Inflammatory macrophage treated with lipopolysaccharide for 1 hour (primary cell): ENCODE results near the gene LPP.

ENCODE experiments used
- DNase-seq, 2 donors: peaks; one replicate each; pipeline ENCODE4 v3.0.0-alpha.2; 2020 to 2022

The LPP gene

GRCh38 chr3:188662795-188663194, 508.8 kb downstream of the LPP start:
- no peak for DNase-seq

- DNase-seq = no peak
Observed at GRCh38 chr3:188663839-188664238, 509.9 kb downstream of the LPP start.

GRCh38 chr3:188664795-188665194, 510.8 kb downstream of the LPP start:
- DNase-seq = no peak

GRCh38 chr3:188667926-188668325, 514.0 kb downstream of the LPP start:
- no peak for DNase-seq

GRCh38 chr3:188670446-188670845, 516.5 kb downstream of the LPP start:
- no peak for DNase-seq

- DNase-seq = peak in 1 of 2 donors; percentile 57
Observed at GRCh38 chr3:188671971-188672370, 518.0 kb downstream of the LPP start.

GRCh38 chr3:188672840-188673239, 518.9 kb downstream of the LPP start:
- DNase-seq = no peak

GRCh38 chr3:188673646-188674186, 519.8 kb downstream of the LPP start:
- peak; percentile 61 to 78 for DNase-seq

GRCh38 chr3:188674595-188674994, 520.6 kb downstream of the LPP start:
- DNase-seq = no peak

- DNase-seq = no peak
Observed at GRCh38 chr3:188677344-188677743, 523.4 kb downstream of the LPP start.

- DNase-seq = no peak
Observed at GRCh38 chr3:188680189-188680588, 526.2 kb downstream of the LPP start.

- peak; percentile 58 to 59 for DNase-seq
Observed at GRCh38 chr3:188680605-188681004, 526.6 kb downstream of the LPP start.

GRCh38 chr3:188682316-188682715, 528.4 kb downstream of the LPP start:
- no peak for DNase-seq

- peak; percentile 88 to 98 for DNase-seq
Observed at GRCh38 chr3:188683032-188683521, 529.1 kb downstream of the LPP start.

- no peak for DNase-seq
Observed at GRCh38 chr3:188684276-188684675, 530.3 kb downstream of the LPP start.

- no peak for DNase-seq
Observed at GRCh38 chr3:188685789-188686188, 531.8 kb downstream of the LPP start.

- peak; percentile 46 to 62 for DNase-seq
Observed at GRCh38 chr3:188686324-188686723, 532.4 kb downstream of the LPP start.

GRCh38 chr3:188687389-188687788, 533.4 kb downstream of the LPP start:
- DNase-seq = peak; percentile 89 to 98

GRCh38 chr3:188689101-188689574, 535.2 kb downstream of the LPP start:
- DNase-seq = peak; percentile 84 to 86

GRCh38 chr3:188690064-188690463, 536.1 kb downstream of the LPP start:
- no peak for DNase-seq

- DNase-seq = no peak
Observed at GRCh38 chr3:188691004-188691403, 537.0 kb downstream of the LPP start.

GRCh38 chr3:188691665-188692064, 537.7 kb downstream of the LPP start:
- no peak for DNase-seq

- no peak for DNase-seq
Observed at GRCh38 chr3:188692700-188693099, 538.7 kb downstream of the LPP start.

GRCh38 chr3:188693435-188693834, 539.5 kb downstream of the LPP start:
- DNase-seq = no peak

- no peak for DNase-seq
Observed at GRCh38 chr3:188695241-188695640, 541.3 kb downstream of the LPP start.
